CD4-positive, alpha-beta T cell treated with Interleukin-10 for 1 hour (primary cell): Measurements from ENCODE around the gene IER5L.
"Not testable (repeated sequence)": the region's sequence is repeated elsewhere in the genome, so short reads cannot be mapped to it uniquely, and the experiment has no call there.

Experiments used
- DNase-seq: peaks from one replicate; pipeline ENCODE4 v3.0.0-alpha.2; 2020

IER5L gene

DNA sequence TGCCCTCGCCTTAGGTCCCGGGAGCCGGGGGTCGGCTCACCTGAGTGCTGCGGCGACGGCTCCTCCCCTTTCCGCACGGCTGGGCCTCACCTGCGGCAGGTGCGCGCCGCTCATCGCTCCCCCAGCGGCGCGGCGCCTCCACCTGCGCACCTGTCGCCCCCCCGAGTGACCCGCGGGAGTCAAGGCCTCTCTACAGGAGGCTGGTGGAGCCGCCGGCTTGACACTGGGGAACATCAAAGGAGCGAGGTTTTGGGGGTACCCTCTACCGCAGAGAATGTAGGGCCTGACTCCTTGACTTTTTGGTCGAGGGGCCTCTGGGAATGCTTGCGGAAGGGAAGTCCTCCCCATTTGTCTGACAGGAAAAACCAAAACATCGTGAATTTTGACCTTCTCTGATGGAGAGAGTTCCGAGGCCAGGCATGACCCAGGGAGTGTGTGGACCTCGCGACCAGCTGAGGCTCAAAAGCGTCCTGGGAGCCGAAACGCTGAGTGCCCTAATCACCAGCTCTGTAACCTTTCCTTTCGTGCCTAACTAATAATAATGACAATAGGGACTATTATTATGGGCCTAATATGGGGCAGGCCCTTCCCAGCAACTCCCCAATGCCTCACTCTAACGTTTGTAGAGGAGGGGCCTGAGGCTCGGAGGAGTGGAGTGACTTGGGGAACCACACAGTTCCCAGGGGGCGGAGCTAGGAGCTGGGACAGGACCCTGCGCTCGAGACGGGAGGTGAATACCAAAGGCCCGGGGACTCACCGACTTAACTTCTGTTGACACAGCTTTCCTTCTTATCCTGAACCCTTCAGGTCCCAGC, 714 bp upstream of the IER5L start:
- DNase-seq, result no peak

DNA sequence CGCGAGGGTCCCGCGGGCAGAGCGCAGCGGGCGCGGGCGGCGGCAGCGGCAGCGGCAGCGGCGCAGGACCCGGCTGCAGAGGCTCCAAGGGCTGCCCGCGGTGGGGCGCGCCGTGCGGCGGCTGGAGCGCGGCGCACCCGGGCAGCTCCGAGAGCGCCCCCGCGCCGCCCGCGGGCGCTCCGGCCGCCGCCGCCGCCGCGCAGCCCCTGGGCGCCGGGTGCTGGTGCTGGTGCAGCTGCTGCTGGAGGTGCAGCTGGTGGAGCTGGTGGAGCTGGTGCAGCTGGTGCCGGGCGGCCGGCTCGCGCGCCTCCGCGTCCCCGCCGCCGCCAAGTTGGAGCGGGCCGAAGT, 644 bp downstream of the IER5L start:
- DNase-seq, result no peak

DNA sequence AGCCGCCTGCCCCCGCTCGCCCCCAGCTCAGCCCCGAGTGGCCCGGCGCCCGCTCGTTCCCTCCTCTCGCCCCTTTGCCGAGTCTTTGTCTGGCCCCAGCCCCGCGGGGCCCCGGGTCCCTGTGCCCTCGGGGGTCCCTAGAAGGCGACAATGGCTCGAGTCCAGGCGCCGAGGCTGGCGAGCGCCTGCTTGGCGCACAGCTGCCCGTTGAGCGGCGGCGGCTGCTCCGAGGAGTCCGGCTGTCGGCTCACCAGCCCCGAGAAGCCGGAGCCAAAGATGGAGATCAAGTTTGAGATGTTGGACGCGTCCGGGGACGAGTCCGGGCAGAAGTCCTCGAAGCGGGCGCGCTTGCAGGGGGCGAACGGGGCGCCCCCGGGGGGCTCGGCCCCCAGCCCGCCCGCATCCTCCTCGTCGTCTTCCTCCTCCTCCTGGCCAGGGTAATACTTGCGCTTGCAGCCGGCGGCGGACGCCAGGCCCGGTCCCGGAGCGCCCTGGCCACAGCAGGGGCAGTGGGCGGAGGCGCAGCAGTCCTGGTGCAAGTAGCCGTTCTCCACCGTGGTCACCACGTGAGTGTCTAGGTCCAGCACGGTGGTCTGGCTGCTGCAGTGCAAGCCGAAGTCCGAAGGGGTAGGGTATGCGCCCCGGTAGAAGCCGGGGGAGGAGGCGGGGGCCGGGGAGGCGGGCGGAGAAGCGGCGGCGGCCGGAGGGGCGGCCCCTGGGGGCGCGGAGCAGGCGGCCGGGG, 1.2 kb downstream of the IER5L start:
- peak; percentile 9 for DNase-seq

DNA sequence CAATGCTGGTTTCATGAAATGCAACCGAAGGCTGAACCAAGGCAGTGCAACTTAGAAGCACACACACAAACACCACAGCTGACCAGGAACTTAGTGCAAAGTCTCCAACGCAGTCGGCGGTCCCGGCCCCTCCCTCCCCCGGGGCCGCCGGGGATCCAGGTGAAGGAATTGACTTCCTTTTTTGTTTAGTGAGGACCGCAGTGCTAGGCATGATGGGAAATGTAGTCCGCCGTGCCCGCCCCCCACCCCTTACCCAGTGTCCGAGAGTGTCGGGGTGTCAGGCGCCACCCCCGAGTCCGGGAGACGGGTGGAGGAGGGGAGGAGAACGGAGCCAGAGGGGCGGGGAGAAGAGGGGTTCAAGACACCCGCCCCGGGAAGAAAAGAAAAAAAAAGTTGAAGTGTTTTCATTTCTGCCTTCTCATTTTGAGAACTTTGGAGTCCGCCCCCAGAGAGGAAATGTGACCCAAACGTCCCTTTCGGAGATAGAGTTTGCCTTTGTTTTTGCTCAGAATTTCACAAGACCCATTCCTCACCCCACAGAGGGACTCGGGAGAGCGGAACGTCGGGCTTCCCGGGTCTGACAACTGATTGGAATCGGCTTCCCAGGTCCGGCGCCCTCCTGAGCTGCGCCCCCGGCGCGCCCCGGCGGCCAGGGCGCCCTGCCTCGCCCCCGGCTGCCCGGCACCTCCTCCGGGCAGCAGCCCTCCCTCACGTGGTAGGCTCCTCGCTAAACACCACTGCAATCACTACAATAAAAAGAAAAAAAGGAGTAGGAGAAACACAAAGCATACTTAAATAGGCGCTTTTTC, 2.0 kb downstream of the IER5L start:
- peak; percentile 64 for DNase-seq

DNA sequence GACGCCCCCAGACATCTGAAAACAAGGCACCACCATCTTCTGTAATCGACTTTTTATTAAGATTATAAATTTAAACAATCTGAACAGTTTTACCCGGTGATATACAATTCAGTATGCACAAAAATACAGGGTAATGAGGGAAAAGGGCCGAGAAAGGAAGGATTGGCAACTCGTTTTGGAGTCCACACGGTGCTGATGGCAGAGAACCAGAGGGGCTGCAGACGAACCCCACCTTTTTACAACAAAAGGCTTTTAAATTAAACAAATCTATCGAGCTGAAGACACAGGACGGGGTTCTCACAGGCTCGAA, 2.6 kb downstream of the IER5L start:
- no peak for DNase-seq

DNA sequence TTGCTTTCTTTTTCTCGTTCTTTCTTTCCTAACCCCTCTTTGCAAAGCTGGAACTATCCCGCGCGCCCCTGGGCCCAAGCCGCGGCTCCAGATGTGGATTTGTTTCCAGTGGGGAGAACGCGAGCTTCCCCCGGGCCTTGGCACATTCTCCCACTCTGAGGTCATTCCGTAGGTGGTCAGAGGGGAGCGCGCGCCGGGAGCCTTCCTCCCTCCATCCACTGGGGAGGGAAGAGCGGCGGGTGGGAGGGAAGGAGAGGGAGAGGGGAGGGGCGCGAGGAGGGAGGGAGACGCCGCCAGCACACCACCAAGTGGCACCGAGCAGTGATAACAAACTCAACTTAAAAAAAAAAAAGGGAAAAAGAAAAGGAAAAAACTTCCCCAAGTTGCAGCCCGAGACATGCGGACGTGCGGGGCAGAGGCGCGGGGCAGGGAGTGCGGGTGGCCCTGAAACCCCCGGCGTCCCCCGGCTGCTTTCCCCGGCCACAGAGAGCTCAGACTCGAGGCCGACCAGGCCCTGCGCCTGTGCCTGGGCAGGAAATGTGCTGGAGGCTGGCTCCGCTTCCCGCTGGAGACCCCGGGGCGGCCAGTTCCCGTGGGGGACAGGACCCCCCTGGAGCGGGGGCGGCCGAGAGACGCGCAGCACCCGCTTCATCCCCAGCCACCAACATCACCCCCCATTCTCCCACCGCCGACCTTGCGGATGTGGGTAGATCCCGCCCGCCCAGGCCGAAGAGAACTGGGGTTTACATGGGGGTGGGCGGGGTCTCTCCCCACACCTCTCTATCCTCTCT, 3.1 kb downstream of the IER5L start:
- peak; percentile 37 for DNase-seq

DNA sequence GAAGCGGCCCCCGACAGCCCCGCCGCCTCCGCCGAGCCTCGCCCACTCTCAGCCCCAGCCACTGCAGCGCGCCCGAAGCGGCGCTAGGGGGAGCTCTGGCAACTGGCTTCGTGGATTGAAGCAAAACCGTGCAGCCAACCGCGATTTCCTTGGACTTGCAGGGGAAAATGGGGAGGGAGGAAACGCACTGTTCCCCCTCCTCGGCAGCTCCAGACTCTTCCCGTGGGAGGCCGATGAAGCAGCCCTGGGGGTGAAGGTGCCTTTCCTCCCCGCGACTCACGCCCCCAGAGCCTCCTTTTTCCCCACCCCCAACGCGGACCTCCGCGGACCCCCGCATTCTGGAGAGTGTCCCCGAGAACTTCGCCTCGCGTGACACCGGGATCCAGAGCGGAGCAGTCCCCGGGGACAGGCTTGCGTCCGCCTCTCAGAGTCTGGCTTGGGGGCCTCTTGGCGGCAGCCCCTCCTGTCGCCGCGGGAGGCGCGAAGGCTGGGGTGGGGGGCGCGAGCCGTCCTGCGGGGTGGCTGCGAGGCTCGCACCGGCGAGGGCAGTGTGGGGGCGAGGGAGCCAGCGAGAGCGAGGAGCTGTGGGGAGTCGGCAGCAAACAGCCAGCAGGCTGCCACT, 3.8 kb downstream of the IER5L start:
- peak; percentile 83 for DNase-seq

DNA sequence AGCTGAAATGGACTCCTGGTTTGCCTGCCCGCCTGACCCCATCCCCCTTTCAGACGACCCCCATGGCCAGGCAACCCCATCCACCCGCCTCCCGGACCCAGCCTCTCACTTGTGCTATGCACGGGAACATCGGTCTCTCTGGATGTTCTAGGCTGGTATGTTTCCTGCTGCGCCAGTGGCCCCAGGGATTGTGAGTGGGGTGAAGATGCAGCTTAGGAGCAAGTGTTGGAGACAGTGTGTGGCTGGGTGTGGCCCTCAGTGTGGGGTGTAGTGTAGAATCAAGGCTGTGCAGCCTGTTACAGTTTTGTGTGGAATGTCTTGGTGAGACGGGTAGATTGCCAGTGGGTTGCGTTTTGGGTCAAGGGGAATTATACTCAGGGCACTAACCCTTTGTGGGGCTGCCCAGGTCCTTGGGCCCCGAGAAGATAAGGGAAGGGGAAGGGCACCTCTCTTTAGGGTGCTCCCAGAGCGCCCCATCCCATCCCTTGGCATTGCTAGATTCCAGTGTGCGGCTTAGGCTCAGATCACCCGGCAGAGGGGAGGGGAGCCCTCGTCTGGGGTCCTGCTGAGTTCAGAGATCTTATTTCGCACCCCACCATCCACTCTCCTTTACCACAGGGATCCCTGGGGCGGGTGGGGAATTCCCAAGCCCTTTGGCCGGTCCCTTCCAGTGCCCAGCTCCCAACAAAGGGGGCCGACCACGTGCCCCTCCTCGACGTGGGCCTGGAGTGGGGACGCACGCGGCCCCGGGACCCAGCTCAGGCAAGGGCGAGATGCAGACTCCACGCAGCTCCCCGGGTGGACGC, 4.6 kb downstream of the IER5L start:
- no peak for DNase-seq

DNA sequence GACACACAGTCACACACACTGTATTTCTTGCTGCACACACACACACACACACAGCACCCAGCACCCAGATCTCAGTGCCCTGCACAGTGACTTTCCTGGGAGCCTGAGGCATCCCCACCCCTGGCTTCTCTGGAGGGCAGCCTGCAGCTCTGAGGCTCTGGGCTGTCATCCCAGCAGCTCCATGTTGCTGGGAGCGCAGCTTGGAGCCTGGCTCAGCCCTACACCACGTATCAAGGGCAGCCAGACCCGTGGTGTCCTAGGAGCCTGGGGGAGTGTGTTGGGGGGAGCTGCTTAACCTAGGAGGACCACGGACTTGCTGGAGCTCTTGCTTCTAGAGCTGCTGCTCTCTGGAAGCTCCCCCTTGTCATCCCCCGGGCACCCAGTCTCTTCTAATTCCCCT, 5.2 kb downstream of the IER5L start:
- DNase-seq, result no peak

DNA sequence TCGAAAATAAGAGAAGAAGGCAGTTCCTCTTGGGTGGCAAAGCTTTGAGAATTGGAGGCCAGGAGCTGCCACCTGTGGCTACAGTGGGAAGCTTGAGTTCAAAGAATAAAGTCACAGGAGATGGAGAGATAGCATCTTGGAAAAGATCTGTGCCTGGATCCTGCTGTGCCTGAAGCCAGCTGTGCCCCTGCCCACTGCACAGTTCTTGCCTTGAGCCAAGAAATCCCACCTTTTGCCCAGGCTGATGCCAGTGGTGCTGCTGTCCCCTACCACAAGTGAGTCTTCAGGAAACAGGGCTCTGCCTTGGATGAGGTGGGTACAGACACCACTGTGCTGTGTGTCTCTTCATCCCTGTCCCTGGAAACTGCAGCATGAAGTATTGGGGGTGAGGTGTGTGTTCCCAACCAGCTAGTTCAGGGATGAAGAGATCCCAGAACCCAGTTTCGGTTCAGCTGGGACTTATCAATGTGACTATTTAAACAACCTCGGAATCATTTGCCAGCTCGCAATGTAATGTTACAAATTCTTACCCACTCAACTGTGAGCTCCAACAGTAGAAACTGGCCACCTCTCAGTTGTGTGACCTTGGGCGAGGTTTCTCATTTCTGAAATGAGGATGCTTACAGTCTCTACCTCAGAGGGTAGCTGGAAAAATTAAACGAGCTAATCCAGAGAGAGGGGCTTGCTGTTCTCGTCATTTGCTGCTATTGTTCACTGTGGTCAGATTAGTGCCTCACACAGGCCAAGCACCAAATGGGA, 5.9 kb downstream of the IER5L start:
- DNase-seq, result no peak

DNA sequence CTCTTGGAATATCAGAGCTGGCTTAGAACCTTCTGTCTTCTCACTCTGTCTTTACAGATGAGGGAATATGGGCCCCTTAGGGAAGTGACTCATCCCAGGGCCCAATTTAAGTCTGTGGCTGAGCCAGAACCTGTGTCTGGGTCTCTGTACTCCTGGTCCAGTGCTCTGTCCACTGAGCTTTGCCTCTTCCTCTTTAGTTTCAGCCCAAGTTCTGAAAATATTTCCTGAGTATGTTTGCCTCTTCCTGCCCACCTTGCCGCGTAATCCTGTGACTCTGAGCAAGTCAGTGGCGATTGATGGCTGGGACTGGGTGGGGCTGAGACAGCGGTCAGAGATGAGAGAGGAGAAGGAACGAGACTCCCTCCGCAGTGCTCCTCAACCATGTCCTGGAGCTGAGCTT, 7.8 kb downstream of the IER5L start:
- DNase-seq, result no peak

DNA sequence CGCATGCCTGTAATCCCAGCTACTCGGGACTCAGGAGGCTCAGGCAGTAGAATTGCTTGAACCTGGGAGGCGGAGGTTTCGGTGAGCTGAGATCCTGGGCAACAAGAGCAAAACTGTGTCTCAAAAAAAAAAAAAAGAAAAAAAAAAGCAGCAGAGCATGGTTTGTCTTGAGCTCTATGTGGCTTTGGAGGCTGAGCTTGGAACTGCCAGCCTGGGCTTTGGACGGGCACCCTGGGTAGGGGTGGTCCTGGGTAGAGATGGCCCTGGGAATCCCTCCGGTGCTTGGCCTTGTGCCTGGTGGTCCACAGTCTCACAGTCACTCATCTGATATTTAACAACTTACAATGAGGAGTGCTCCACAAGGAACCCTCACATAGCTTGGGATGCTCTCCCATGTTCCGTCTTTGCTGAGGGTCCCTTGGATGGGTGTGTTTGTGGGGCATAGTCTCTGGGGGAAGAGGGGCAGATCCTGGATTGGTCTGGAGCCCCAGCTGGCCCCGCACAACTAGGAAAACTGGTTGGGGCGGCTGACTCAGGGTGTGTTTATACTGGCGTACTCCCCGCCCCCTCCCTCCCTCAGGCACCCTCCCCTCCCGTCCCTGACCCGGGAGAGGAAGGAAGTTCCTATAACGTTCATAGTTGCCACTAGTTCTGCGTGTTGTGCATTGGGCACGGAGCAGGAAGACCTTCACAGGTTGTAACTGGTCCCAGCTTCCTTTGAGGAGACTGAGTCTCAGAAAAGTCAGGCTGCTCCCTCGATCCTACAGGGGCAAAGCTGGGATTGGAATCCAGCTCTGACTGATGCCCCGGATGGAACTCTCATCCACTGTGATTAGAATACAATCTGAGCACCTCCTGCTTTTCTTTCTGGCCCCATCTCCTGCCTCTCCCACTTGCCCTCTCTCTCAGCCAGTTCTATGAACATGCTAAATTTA, 11.2 kb downstream of the IER5L start:
- DNase-seq, result peak; percentile 12

DNA sequence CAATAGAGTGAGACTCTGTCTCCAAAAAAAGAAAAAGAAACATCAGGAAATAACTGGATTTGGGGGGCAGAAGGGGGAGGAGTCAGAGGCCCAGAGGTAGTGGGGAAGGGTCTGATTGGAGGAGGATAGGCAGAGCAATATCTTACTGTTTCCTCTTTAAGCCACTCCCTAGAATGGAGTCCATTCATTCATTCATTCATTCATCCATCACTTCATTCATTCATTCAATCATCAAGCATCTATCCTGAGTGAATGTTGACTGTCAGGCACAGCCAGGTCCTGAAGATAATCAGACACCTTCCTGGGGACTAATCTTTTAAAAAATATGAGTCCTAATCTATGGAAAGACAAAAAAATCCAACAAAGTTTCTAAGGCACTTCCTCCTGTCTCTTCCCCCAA, 12.9 kb downstream of the IER5L start:
- no peak for DNase-seq

DNA sequence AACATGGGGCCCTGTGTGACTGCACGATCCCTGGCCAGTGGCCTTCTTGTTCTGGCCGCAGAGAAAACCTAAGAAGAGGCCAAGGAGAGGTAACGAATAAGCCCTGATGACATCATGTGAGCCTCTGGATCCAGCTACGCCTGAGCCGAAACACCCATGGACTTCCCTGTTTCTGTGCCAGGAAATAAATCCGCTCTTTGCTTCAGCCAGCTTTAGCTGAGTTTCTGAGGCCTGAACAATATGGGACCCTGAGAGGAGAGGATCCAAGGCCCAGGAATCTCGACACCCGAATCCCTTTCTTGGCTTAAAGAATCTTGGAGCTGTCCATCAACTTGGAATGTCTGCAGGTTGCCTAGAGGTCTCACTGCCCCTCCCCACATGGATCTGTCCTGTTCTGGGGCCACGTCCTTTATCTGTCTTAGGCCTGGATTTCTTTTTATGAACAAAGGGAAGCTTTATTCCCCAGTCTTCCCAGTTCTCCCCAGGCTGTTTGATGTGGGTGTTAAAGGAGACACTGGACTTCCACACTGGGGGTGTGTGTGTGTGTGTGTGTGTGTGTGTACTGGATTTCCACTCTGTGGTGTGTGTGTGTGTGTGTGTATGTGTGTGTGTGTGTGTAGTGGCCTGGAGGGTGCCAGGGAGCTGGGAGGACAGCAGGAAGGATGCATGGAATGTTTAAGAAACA, 13.7 kb downstream of the IER5L start:
- no peak for DNase-seq

DNA sequence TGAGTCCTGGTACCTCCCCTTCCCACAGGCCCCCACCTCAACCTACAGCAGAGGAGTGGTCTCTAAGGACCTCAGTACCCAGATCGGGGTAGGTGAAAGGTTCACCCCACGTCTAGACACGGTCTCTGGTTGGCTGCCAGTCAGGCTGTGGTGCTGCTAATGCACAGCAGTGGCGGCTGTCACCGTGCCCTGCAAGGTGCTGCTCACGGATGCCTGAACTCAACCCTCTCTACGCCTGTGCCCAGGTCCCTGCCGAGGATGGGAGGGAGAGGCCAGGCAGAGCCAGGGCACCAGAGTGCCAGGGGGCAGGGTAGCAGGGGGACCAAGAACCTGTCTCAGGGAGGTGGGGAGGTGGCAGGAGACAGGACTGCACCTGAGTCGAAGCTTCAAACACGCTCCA, 14.3 kb downstream of the IER5L start:
- no peak for DNase-seq

DNA sequence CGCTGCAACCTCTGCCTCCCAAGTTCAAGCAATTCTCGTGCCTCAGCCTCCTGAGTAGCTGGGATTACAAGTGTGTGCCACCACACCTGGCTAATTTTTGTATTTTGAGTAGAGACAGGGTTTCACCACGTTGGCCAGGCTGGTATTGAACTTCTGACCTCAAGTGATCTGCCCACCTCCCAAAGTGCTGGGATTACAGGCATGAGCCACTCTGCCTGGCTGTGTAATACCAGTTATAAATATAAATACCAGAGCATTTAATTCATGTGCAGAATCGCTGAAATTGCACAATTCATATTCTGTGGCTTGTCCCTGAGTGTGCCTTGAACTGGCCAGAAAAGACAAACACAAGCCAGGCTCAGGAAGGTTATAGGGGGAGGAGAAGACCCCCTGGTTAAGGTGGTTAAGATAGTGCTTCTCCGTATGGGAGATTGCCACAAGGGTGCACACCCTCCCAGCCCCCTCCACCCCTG, 14.8 kb downstream of the IER5L start:
- DNase-seq, result not testable (repeated sequence)

DNA sequence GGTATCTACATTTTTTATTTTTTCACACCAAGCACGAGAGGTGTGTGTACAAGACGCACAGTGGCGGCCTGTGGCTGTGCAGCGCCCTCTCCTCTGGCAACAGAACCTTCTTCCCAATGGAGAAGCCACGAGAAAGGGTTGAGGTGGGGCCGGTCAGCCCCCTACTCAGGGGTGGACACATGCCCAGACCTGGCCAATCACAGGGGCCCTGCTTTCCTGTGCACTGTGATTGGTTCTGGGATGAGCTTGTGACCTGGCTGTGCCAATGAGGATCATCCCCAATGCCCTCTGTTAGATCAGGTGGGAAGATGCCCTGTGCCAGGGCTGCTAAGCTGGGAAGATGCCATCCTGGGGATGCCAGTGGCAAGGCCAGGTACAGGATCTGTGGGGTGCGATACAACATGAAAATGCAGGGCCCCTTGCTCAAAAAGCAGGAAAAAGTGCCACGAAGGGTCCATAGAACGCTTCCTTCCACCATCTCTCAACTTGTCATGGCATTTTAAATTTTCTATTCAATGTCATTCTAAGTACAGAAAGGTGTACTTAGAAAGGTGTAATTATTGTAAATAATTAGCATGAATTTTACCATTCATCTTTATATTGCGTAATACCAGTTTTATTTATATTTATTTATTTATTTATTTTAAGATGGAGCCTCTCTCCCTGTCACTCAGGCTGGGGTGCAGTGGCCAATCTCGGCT, 15.4 kb downstream of the IER5L start:
- no peak for DNase-seq

DNA sequence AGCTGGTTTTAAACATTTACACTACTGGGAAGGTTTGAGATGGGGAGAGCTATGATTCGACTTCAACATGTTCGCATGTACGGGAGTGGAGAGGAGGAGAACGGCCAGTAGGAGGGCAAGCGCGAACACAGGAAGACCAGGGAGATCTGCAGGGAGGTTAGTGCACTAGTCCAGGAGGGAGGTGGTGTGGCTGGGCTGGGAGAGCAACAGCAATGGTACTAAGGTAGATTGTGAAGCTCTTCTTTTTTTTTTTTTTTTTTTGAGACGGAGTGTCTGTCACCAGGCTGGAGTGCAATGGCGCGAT, 16.6 kb downstream of the IER5L start:
- no peak for DNase-seq
